GM21447 (cell line): ENCODE data around the gene PAFAH2.

ENCODE experiments used
- ATAC-seq: cut with Tn5 transposase; IDR thresholded peaks from one replicate; pipeline ENCODE4 v1.9.1; 2021; ENCODE audit not compliant: unreplicated experiment

The PAFAH2 gene

GRCh38 chr1:26015358-26015757 lies 17.5 kb upstream of the PAFAH2 start:
- ATAC-seq, result no peak

GRCh38 chr1:26014179-26014578 lies 16.3 kb upstream of the PAFAH2 start:
- no peak for ATAC-seq

GRCh38 chr1:26012864-26013263 lies 15.0 kb upstream of the PAFAH2 start:
- no peak for ATAC-seq

- no peak for ATAC-seq
Observed at GRCh38 chr1:26010825-26011224, 13.0 kb upstream of the PAFAH2 start.

GRCh38 chr1:26009796-26010447 lies 12.1 kb upstream of the PAFAH2 start:
- no peak for ATAC-seq

- ATAC-seq, result no peak
Observed at GRCh38 chr1:26006710-26007109, 8.8 kb upstream of the PAFAH2 start.

- ATAC-seq, result no peak
Observed at GRCh38 chr1:26005434-26006105, 7.7 kb upstream of the PAFAH2 start.

- no peak for ATAC-seq
Observed at GRCh38 chr1:26003756-26004155, 5.9 kb upstream of the PAFAH2 start.

GRCh38 chr1:26003262-26003661 lies 5.4 kb upstream of the PAFAH2 start:
- ATAC-seq, result no peak

- ATAC-seq, result no peak
Observed at GRCh38 chr1:25999041-25999800, 1.4 kb upstream of the PAFAH2 start.

GRCh38 chr1:25996966-25997827 lies 666 bp downstream of the PAFAH2 start:
- no peak for ATAC-seq

GRCh38 chr1:25994402-25995150 lies 3.3 kb downstream of the PAFAH2 start:
- ATAC-seq, result no peak

- ATAC-seq, result no peak
Observed at GRCh38 chr1:25993197-25993951, 4.5 kb downstream of the PAFAH2 start.

GRCh38 chr1:25992689-25993171 lies 5.1 kb downstream of the PAFAH2 start:
- ATAC-seq, result no peak

GRCh38 chr1:25991937-25992688 lies 5.8 kb downstream of the PAFAH2 start:
- no peak for ATAC-seq

GRCh38 chr1:25990702-25991395 lies 7.0 kb downstream of the PAFAH2 start:
- ATAC-seq, result no peak

- no peak for ATAC-seq
Observed at GRCh38 chr1:25990251-25990650, 7.6 kb downstream of the PAFAH2 start.
